ENCODE measurements around the gene APLP2.
"Not testable (repeated sequence)": the region's sequence is repeated elsewhere in the genome, so short reads cannot be mapped to it uniquely, and the experiment has no call there.

Gene APLP2

GRCh38 chr11:130094614-130095013 lies 24.9 kb downstream of the APLP2 start:
- no peak for DNase-seq

GRCh38 chr11:130095326-130095725 lies 25.6 kb downstream of the APLP2 start:
- no peak for DNase-seq

- DNase-seq, result no peak
Observed at GRCh38 chr11:130096042-130096441, 26.3 kb downstream of the APLP2 start.

- DNase-seq, result no peak
Observed at GRCh38 chr11:130096823-130097222, 27.1 kb downstream of the APLP2 start.

- no peak for DNase-seq
Observed at GRCh38 chr11:130097285-130097684, 27.6 kb downstream of the APLP2 start.

GRCh38 chr11:130099356-130099755 lies 29.7 kb downstream of the APLP2 start:
- DNase-seq, result no peak

GRCh38 chr11:130100381-130101095 lies 30.8 kb downstream of the APLP2 start:
- no peak for DNase-seq

GRCh38 chr11:130101661-130102060 lies 32.0 kb downstream of the APLP2 start:
- DNase-seq, result no peak

GRCh38 chr11:130102301-130103249 lies 32.9 kb downstream of the APLP2 start:
- DNase-seq, result no peak

- no peak for DNase-seq
Observed at GRCh38 chr11:130103296-130103814, 33.7 kb downstream of the APLP2 start.

- DNase-seq, result no peak
Observed at GRCh38 chr11:130106381-130106780, 36.7 kb downstream of the APLP2 start.

- not testable (repeated sequence) for DNase-seq
Observed at GRCh38 chr11:130108671-130109070, 39.0 kb downstream of the APLP2 start.

GRCh38 chr11:130109386-130109785 lies 39.7 kb downstream of the APLP2 start:
- DNase-seq, result no peak

GRCh38 chr11:130110339-130111108 lies 40.8 kb downstream of the APLP2 start:
- DNase-seq, result no peak

- no peak for DNase-seq
Observed at GRCh38 chr11:130112071-130112830, 42.6 kb downstream of the APLP2 start.

GRCh38 chr11:130114281-130114680 lies 44.6 kb downstream of the APLP2 start:
- DNase-seq, result no peak

GRCh38 chr11:130114726-130115125 lies 45.0 kb downstream of the APLP2 start:
- DNase-seq, result no peak

GRCh38 chr11:130115218-130115617 lies 45.5 kb downstream of the APLP2 start:
- DNase-seq, result no peak

- no peak for DNase-seq
Observed at GRCh38 chr11:130118165-130118564, 48.5 kb downstream of the APLP2 start.

GRCh38 chr11:130118636-130119387 lies 49.1 kb downstream of the APLP2 start:
- DNase-seq, result no peak

GRCh38 chr11:130120045-130120444 lies 50.4 kb downstream of the APLP2 start:
- DNase-seq, result no peak

Measured in SHP77 treated with DMSO at 0.1 percent for 48 hours (cell line).